GM19463 (cell line): ENCODE data around the gene KCNJ4.

ENCODE experiments used
- ATAC-seq: cut with Tn5 transposase; IDR thresholded peaks from one replicate; pipeline ENCODE4 v1.9.1; 2021; ENCODE audit warnings: mild to moderate bottlenecking, moderate library complexity; ENCODE audit not compliant: unreplicated experiment

Gene KCNJ4

DNA sequence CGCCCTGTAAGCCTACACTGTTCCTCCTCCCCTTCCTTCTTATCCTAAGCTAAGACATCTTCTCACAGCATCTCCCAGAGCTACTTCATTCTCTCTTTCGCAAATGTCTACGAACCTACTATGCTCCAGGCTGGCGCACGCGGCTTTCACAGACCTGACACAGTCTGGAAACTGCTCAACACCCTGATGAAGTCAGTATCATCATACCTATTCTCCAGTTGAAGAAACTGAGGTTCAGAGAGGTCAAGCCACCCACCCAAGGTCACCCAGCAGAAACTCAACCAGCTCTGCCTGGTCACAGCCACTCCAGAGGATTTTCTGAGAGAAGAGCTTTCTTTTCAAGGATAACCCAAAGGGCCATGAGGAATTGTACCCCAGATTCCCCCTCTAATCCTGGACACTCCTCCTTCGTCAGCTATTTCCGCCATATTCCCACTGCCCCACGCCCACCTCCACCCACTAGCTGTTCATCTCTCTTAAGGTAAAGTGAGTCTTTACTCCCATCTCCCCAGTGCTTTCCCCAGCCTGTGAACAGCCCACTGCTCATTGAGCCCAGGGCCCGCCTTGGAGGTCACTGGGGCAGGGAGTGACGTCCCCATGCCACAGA lies 1.8 kb downstream of the KCNJ4 start:
- no peak for ATAC-seq

DNA sequence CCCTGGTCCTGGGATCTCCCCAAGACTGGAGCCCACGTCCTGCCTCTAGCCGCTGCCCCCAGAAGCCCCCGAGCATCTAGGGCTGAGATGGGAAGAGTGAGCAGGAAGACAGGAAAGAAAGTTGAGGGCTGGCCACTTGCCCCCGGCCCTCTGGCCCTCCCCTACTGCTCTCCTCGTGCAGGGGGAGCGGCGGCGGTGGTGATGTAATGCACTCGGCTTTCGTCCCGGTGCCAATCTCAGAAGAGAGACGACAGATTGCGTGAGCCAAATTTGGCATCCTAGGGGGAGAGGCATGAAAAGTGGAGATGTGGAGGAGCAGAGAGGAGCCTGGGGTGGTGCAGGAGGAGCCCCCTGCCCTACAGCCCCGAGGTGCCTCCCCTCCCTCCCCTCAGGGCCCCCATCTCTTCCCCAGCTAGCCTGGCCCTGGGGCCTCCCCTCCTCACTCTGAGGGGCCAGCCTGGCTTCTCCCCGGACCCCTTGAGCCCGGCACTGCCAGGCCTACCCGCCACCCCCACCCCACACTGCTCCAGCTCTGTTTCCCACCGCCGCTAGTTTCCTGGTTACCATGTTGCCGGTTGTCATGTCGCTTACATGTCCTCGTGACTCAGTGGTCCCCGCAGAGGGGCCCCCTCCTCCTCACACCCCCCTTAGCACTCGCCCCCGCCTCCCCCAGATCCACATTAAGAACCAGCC lies 2.5 kb downstream of the KCNJ4 start:
- ATAC-seq: no peak

DNA sequence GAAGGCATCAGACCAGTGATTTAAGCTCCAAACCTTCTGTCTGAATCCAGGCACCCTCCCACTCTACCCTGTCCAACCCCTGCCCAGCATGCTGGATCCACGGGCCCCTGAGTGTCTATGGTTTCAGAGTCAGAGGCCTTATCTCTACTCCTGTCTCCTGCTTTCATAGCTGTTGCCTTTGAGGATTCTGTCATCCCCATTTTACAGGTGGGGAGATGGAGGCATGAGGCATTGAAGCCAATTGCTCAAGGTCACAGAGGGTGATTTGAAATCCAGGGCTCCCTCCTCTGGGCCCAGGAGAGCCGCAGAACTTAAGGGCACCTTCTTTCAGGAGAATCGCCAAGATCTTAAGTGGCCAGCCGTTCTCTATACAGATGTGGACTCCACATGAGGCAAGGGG lies 3.1 kb downstream of the KCNJ4 start:
- ATAC-seq: no peak

DNA sequence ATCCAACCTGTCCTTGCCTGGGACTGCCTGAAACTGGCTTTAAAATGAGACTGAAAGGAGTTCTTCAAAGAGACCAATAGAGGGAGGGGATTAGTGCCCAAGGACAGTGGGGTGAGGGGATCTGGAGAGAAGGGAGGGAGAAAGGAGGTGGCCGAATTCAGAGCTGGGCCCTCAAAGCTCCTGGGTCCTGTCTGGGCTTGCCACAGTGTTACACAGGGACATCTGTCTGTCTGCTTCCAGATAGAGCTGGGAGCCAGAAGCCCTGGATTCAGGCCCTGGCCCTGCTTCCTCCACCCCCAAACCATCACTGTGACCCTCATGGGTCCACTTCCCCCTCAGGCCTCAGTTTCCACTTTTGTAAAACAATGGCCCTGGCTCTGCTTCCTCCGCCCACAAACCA lies 3.6 kb downstream of the KCNJ4 start:
- ATAC-seq: no peak

DNA sequence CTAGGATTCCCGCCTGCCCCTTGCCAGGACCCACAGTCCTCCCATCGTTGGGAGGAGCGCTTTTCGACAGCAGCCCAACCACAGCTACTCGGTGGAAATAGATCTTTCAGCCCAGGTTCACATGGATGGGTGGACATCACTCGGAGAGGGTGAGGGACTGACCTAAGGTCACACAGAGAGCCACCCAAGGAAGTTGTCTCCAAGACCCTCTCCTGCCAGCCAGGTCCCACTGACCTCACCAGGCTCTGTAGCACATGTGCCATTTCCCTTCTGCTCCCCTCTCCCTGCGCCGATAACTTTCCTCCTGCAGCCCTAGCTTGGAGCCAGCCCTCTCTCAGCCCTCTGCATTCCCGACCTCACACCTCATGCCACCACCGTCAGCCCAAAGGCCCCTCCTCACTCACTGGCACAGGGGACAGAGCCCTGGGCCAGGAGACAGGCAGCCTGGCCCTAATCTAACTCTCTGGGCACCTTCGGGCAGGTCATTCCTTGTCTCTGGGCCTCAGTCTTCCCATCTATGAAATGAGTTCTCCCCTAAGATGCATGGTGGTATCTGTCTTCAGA lies 4.7 kb downstream of the KCNJ4 start:
- no peak for ATAC-seq

DNA sequence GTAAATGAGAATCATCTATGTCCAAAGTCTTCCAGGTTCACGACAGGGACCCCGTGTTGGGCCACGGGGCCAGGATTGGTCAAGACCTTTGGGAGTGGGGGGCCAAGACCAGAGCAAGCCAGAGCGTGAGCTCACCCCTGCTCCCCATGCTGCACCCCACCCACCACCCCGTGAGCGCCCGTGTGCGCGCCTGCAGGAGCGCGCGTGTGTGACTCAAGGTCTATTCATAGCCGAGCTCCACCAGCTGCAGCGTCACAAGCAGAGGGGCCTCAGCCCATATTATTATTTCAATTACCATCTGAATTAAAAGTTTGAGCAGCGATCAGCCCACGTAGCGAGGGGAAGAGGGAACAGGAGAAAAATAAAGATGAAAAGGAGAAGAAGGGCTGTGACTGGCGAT lies 5.2 kb downstream of the KCNJ4 start:
- no peak for ATAC-seq

DNA sequence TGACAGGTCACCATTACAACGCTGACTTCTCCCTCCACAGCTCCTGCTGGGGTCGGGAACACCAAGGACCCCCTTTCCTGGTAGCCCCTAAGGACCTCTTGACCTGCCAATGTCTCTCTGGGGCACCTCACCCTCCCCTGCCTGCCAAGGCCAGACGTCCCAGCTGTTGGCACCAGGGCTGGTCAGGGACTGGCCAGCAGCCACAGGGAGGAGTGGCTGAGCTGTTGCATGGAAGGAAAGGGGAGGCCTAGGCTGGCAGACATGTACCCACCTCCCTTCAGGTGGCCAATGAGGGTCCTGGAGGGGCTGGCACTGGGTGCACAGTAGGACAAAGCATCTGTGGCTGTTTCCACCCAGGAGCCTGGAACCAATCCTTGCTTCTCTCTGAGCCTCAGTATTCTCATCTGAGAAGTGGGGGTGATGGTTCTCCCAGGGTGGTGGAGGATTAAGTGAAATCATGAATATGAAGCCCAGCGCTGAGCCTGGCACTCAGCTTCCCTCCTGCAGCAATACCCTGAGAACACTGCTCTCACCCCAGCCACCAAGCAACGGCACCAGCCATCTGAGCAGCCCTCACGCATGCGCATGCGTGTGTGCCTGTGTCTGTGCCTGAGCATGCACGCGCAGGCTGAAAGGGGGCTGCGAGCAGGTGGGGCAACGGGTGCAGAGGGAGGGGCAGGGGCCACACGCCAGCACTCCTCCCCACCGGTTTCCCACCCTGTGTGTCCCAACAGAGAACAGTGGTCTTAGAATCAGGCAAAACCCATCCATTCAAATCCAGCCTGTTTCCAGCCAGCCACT lies 5.9 kb downstream of the KCNJ4 start:
- no peak for ATAC-seq

DNA sequence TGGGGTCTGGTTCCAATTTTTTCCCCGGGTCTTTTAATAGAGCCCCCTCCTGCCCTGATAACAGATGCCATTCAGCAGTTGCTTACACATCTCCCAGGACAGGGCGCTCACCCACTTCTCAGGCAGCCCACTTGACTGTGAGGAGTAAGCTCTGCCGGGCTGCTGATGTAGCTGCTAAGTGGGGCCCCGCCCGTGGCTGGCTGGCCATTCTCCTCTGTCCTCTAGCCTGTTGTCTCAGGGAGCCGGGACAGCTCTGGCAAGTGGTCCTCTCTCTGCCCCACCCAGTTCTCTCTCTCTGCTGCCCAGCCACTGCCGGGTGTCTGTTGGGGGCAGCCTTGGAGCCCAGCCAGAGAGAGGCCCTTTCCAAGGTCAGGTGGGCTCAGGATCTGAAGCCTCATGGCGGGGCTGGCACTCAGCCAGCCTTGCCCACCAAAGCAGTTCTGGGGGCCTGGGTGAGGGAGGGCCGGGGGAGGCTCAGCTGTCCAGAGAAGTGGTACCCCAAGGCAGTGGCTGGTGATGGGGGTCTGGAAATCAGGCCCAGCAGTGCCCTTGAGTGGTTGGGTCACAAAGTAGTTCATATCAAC lies 8.9 kb downstream of the KCNJ4 start:
- no peak for ATAC-seq

DNA sequence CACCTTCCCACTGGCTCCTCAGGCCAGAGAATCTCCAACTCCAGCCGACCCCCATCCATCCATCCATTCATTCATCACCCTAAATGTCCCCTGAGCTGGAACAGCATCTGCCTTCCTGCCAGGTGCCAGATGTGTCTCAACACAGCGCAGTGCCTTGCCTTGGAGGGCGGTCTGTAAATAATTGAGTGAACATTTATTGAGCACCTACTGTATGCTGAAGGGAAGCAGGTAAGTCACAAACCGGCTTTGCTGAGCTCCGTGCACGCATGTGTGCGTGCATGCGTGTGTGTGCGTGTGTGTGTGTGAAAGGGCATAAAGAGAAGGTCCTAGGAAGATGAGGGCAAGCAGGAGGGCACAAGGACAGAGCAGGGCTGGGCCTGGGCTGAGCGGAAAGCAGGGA lies 10.2 kb downstream of the KCNJ4 start:
- ATAC-seq: no peak

DNA sequence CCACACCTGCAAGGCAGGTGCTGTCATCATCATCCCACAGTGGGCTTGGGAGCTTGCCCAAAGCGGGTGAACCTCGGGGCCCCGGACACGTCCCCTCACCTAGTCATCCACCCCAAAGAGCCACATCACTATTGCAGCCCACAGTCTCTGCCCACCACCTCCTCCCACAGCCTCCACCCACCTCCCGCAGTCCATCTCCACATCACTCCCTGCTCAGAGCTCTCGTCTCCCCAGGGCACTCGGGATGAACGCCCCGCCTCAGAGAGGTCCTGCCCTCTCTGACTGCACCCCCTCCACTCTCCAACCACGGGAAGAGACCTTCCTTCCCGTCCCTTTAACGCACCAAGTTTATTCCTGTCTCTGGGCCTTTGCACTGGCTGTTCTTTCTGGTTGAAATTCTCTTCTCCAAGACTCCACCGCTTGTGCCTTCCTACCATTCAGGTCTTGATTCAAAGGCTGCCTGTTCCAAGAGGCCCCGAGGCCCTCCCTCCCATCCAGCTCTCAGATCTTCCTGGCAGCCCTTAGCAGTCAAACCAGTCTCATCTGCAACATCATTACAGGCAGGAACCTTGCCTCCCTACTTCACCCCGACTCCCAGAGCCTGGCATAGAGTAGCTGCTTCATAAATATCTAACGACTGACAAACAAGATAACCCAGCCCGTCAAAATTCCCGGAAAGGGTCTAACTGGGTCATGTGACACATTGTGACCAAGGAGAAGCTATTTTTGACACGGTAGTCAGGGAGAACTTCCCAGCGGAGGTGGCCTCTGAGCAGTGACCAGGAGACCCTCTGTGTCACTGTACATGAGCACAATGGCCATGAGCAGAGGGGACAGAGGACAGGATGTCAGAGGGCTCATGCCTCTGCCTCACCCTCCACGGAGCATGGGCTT lies 11.1 kb downstream of the KCNJ4 start:
- no peak for ATAC-seq

DNA sequence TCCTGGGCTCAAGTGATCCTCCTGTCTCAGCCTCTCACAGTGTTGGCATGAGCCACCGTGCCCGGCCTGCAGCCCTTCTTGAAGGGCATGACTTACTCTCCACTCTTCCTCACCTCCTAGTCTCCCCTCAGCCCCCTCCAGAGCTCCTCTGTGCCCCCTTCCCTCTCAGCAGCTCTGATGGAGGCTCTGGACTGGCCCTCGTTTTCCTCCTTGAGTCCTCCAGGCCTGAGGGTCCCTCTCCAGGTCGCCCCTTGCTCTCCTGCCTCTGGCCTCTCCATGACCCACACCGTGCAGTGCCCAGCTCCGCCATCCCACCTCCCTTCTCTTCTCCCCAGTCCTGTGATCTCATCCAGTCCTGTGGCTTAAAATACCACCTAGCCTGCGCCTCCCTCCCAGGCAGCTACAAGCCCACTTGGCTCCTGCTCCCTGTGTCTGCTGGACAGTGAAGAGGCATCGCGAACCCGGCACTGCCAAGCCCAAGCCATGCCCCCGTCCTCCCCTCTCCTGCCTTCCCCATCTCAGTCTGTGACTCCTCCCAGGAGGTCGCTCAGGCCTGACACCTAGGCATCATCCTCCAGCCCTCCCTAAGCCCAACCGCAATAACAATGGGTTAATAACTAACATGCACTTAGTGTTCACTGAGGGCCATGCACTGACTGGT lies 11.9 kb downstream of the KCNJ4 start:
- ATAC-seq: no peak

DNA sequence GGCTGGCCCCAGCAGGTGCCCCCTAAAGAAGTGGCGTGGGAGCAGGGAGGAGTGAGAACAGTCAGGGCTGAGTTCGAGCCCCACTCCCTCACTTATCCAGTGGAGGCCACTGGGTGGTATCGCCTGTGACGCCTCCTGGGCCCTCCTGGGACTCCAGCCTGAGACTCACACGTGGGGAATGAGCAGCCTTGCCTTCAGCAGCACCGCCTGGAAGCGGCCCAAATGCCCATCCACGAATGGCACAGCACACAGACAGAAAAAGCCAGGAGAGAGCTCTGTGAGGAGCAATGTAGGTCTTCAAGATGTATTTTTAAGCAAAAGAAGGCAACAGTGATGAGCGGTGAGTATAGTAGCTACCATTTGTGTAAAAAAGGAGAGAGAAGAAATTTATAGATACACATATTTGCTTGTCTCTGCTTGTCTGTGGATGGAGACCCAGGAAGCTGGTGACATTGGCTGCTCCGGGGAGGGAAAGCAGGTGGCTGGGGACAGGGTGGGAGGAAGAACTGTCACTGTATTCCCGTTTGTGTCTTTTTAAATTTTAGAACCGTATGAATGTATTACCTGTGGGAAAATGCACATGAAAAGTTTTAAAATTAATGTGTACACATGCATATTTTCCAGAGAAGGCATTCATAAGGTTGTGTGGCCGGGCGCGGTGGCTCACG lies 13.2 kb downstream of the KCNJ4 start:
- no peak for ATAC-seq

DNA sequence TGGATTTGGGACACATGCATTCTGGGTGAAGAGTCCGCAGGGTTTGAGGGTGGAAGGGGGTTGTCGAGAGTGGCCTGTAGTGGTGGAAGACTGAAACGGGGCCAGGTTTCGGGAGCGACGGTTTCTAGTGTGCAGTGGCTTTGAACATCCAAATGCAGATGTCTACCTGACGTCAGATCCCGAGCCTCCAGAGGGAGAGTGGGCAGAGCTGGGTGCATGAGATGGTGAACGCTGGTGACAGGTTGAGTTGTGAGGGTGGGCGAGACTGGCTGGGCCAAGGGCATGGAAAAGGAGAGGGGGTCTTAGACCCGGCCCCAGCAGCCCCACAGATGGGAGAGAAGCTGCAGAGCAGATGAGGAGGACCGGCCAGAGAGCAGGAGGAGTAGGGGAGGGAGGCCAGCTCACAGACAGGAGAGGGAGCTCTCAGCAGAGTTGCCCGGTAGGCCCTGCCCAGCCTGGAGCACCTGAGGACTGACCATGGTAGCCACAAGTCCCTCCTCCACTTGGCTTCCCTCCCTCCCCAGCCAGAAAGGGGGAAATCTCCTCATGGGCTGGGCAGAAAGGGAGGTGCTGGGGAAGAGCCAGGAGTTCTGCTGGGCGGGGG lies 14.2 kb downstream of the KCNJ4 start:
- no peak for ATAC-seq

DNA sequence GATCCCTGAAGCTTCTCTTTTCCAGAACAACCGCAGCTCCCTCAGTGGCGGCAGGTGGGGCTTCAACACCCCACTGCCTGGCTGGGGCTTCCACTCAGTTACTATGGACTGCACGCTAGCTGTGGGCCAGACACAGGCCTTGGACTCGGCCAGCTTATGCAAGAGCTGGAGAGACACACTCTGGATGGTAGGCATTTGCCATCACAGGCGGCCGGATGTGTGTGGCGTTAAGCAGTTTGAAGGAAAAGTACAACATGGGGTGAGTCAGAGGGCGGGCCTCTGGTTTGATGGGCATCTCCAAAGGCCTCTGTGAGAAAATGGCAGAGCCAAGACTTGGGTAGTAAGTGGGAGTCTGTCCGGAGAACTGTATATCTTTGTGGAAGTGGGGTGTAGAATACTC lies 17.6 kb downstream of the KCNJ4 start:
- no peak for ATAC-seq

DNA sequence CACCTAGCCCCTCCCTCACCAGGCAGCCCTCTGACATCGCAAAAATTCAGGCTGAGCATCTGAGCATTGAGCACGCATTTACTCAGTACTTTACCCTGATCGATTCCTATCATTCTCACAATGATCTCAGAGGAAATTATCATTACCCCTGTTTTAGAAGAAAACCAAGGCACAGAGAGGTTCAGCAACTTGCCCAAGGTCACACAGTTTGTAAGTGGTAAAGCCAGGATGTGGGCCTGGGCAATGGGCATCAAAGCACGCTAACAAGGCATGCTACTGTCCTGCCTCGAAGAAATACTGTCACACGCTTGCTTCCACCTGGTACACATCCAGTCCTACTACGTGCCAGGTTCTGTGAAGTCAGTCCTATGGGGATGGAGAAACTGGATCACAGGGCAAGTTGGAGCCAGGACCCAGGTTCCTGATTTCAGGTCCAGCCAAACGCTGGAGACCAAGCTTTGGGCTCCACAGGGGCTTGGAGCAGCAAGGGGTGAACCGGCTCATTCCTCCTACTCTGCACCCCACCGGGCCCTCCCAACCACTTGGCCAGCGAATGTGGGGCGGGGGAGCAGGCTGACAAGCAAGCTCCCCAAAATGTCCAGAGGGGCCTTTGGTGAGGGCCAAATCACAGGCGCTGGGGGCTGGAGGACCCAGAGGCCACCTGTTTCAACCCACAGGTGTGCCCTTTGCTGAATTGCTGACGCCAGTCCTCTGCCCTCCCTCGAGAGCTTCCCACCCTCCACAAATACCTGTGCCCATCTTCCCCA lies 18.2 kb downstream of the KCNJ4 start:
- ATAC-seq: no peak

DNA sequence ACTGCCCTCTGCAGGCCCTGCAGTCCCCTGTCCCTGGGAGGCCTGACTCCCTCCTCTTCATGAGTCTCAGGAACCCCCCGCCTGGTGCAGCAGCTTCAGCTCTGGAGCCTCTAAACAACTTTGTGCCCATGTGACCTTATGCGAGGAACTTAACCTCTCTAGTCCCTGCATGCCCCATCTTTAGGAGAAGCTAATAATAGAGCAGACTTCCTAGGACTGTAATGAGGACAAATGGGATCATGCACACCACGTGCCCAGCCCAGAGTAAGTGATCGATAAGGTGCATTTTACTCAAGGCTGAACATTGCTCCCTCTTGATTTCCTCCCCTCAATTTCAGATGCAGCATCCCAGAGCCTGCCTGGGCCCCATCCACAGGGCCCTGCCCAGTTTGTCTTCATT lies 19.0 kb downstream of the KCNJ4 start:
- ATAC-seq: no peak

DNA sequence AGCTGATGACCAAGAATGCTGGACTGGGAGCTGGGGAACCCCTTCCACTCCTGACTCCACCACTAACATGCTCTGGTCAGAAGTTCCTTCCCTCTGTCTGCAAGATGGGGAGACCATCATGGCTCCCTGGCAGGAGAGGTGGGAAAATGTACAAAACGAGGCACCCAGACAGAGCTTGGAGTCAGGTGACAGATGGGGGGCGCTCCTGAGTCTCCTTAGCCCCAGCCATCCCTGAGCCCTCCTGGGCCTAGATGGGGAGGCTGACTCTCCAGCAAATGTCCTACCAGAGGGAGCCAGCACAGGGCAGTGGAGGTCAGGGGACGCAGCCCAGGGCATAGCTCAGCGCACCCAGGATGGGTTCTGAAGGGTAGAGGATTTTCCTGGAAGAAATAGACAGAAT lies 20.0 kb downstream of the KCNJ4 start:
- ATAC-seq: no peak

DNA sequence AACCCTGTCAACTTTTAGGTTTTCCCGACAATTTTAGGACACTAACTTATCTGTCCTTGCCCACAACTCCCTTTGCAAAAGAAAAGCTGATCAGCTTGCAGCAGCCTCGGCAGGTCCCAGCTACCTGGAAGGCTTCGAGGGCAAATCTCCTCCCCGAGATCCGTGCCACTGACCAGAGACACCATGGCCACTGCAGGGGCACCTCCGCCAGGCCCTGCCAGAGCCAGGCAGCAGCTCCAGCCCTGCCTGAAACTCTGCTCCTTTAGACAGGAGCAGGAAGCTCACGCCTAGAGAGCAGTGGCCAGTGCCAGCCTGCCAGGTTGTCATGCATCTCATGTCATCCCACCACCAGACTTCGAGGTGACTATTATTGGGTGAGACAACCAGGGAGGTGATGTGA lies 21.1 kb downstream of the KCNJ4 start:
- no peak for ATAC-seq
